Inflammatory macrophage treated with lipopolysaccharide for 4 hours (primary cell): ENCODE results near the gene KRTAP10-10.
"Not testable (repeated sequence)": the region's sequence is repeated elsewhere in the genome, so short reads cannot be mapped to it uniquely, and the experiment has no call there.

Experiments used
- DNase-seq: peaks from one replicate; pipeline ENCODE4 v3.0.0-alpha.2; 2020

KRTAP10-10 gene, protein sequence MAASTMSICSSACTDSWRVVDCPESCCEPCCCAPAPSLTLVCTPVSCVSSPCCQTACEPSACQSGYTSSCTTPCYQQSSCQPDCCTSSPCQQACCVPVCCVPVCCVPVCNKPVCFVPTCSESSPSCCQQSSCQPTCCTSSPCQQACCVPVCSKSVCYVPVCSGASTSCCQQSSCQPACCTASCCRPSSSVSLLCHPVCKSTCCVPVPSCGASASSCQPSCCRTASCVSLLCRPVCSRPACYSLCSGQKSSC

DNA sequence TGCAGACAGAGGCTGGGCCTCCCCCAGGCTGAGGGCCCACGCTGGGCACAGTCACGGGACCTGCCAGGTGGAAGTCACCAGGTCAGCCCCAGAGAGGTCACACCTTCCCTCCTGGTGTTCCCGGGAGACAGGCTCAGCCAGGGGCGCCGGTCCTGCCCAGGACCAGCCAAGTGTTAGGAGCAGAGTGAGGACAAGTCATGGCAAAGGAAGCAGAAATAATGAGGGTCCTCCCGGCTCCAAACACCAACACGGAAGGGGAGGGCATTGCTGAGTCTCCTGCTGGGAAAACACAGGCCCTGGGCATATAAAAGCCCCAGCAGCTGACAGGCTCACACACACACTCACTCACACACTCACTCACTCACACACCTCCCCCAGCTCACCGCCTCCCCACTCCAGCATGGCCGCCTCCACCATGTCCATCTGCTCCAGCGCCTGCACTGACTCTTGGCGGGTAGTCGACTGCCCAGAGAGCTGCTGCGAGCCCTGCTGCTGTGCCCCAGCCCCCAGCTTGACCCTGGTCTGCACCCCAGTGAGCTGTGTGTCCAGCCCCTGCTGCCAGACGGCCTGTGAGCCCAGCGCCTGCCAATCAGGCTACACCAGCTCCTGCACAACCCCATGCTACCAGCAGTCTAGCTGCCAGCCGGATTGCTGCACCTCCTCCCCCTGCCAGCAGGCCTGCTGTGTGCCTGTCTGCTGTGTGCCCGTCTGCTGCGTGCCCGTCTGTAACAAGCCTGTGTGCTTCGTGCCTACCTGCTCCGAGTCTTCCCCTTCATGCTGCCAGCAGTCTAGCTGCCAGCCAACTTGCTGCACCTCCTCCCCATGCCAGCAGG is at the start of gene KRTAP10-10:
KRTAP10-10 (plus strand) TSS at position 339 of the 833 bp plus-strand sequence; CDS start at position 401, 62 bp downstream.
- no peak for DNase-seq

- no peak for DNase-seq
Measured at GRCh38 chr21:44589094-44589493, 48.1 kb upstream of the KRTAP10-10 start.

GRCh38 chr21:44589586-44590305 is 47.4 kb upstream of the KRTAP10-10 start:
- no peak for DNase-seq

DNA sequence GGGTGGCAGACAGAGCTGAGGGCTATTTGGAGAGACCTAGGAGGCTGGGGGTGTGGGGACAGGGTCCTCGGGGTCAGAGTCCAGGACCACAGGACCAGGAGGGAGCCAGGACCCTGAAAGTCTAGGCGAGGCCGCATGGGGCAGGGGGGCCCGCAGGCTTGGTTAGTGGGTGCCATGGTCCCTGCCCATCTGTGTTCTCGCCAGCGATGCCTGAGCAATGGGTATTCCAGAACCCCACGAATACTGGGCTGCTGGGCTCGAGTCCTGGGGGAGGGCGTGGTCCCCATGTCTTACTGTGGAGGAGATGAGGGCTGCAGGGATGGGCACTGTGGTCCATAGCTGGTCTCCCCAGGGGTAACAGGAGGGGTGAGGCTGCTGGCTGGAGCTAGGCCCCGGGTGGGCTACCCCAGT is 46.8 kb upstream of the KRTAP10-10 start:
- DNase-seq: no peak

- DNase-seq: not testable (repeated sequence)
Measured at GRCh38 chr21:44590897-44591800, 46.0 kb upstream of the KRTAP10-10 start.

- DNase-seq: not testable (repeated sequence)
Measured at GRCh38 chr21:44591801-44592130, 45.4 kb upstream of the KRTAP10-10 start.

- DNase-seq: no peak
Measured at GRCh38 chr21:44592446-44593311, 44.5 kb upstream of the KRTAP10-10 start, which contains the start of gene KRTAP10-6. Gene KRTAP10-6, minus strand, starts transcription at chr21:44592505. Its CDS starts 21 bp downstream, at chr21:44592484.

GRCh38 chr21:44593598-44594405 is 43.4 kb upstream of the KRTAP10-10 start:
- no peak for DNase-seq

DNA sequence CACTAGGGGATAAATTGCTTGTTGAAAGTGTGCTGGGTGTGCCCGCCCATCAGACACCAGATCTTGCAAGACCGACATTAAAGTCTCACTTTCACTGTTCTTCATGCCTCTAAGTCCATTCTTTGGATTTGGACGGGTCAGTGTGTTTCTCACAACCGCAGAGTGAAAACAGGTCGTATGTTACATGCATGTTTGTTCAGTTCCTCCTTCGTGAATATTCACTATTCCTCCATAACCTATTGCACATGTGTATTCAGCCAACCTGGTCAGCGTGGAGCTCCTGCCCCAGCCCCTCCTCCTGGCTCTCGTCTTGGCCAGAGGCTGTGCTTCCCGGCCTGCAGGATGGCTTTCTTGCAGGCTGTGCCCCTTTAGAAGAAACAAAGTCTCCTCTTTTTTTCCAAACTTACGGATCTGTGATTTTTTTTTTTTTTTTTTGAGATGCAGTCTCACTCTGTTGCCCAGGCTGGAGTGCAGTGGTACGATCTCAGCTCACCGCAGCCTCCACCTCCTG is 42.7 kb upstream of the KRTAP10-10 start:
- no peak for DNase-seq

- no peak for DNase-seq
Measured at GRCh38 chr21:44595524-44595923, 41.6 kb upstream of the KRTAP10-10 start.

GRCh38 chr21:44596068-44596725 is 41.0 kb upstream of the KRTAP10-10 start:
- DNase-seq: no peak

DNA sequence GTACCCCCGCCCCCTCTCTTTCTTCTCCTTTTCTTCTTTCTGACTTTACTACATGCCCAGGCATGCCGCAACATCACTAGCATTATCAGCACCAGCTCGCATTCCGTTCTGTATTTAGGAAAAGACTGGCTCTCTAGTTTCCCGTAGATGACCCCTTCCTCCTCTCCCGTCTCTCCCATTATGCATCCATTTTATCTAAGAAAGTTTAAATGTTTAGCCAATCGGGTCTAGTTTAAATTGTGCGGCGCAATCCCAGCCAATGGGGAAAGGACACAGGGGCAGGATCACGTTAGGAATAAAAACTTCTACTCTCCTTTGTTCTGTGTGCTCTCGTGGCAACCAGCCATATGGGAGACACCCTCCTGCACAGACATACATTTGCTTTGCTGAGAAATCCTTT is 39.1 kb upstream of the KRTAP10-10 start:
- no peak for DNase-seq

DNA sequence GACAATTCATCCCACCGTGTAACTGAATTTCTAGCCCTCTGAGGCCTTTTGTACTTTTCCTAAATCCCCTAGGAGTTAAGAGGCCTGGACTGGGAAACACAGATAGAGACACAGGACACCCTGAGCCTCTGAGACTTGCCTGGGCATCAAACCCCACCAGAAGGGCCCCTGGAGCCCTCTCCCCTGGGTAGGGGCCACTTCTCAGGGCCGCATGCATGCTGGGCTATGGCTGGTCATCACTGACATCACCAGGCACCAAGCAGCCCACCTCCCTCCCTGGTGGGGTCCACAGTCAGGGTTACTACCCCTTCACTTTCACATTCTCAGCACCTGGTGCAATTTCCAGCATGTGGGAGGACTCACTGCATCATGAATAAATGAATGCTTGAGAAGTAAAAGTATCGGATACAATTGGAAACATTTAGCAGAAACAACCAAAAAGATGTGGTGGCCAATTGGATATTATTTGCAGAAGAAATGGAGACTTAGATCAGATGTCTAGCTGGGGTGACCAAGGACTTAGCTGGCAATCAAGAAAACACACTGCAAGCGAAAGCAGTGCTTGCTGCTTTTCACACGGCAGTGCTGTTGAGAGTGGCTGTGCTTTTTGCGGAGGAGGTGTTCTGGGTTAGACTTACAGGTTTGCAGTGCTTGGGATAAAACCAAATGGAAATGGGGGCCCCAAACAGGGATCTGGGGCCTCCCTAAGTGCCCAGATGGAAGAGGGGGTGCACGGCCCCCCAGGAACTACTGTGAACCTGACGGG is 37.7 kb upstream of the KRTAP10-10 start:
- no peak for DNase-seq

- not testable (repeated sequence) for DNase-seq
Measured at GRCh38 chr21:44600118-44600978, 36.8 kb upstream of the KRTAP10-10 start, which contains the start of gene KRTAP10-7. Gene KRTAP10-7, plus strand, starts transcription at chr21:44600597. Its CDS starts 25 bp downstream, at chr21:44600622.

DNA sequence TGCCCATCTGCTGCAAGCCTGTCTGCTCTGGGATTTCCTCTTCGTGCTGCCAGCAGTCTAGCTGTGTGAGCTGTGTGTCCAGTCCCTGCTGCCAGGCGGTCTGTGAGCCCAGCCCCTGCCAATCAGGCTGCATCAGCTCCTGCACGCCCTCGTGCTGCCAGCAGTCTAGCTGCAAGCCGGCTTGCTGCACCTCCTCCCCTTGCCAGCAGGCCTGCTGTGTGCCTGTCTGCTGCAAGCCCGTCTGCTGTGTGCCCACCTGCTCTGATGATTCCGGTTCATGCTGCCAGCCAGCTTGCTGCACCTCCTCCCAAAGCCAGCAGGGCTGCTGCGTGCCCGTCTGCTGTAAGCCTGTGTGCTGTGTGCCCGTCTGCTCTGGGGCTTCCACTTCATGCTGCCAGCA is 36.1 kb upstream of the KRTAP10-10 start:
- not testable (repeated sequence) for DNase-seq

GRCh38 chr21:44601596-44602462 is 35.3 kb upstream of the KRTAP10-10 start:
- DNase-seq: no peak

DNA sequence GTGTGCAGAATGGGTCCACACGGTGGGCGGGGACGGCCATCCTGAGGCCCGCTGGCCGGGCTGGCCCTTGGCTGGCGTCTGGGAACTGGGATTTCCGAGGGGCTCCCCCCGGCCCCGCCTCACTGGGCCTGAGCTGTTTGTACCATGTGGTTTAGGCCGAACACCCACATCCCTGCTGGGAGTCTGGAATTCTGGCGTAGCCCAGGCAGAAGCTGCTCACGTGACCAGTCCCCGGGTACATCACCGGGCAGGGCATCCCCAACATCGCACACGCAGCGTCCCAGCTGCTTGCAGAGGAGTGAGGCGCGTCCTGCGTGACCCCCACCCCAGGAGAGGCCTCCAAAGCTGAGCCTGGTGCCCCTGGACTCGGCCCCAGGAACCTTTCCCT is 34.7 kb upstream of the KRTAP10-10 start:
- DNase-seq: no peak
